Measurements from ENCODE around the gene CDC42EP5. TPM values are rescaled to one million over a fixed set of nuclear protein-coding genes. Genes with fewer than 3 reads are reported as not detected.

CDC42EP5 gene
- total RNA-seq, 2 donors from 2014 or later, result 102 to 193 TPM

DNA sequence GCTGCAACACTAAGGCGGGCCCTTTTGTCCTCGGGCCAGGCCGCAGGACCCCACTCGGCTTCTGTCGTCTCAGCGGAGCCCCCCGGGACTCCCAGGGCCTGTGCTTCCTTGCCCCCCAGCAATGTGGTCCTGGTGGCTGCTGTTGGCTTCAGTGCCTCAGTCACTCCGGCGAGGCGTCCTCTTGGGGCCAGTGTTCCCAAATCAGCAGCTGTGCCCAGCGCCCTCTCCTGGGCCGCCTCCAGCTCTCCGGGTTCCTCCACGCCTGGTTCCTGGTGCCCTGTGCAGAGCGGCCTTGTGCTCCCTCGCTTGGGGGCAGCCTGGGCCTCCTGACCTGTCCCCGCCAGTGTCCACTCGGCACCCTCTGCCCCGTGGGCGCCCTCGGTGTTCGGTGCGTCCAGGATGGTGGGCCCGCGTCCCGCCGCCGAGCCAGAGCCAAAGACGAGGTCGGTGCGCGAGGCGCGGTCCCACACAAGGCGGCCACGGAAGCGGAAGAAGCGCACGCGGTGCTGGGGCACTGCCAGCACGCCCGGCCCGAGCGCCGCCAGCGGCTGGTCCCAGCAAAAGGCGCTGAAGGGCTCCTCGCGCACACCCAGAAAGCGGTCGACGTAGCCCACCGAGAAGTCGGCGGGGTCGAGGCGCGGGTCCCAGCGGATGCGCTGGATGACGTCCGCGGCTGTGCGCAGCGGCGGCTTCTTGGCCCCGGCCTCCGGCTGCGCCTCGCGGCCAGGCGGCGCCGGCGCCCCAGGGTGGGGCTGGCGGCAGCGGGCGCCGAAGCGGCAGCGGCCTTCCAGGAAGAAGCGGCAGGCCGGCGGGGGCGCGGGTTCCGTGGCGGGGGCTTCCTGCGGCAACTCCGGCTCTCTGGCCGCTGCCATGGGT is 10.2 kb downstream of the CDC42EP5 start:
- Histone ChIP-seq H3K27ac (peak overlapping the region; percentile 97 to 98), H3K9me3 (no peaks in the 10 kb centered on the region), H3K4me3 (peak overlapping the region; percentile 50 to 83), H3K27me3 (replicated peaks; ENCODE audit: insufficient read depth) (no peaks in the 10 kb centered on the region), H3K36me3 (peaks cover 11 to 12% of the 10 kb centered on the region in 2 donors), H3K4me1 (replicated peaks) (peaks cover 6% of the 10 kb centered on the region)
- peak; percentile 55 for DNase-seq (ENCODE audit: low spot score)
- TF ChIP-seq POLR2AphosphoS5 (IDR thresholded peaks at IDR 0.05) (peak; percentile 47), POLR2A (IDR thresholded peaks at IDR 0.05) (peak; percentile 16), CTCF (IDR thresholded peaks at IDR 0.05) (peak in 2 of 4 experiments; percentile 15 to 27)
- intact Hi-C loops (cut with DNase I), result no loop called here
- 9% methylated on average over 38 of the region's 91 CpGs for WGBS

DNA sequence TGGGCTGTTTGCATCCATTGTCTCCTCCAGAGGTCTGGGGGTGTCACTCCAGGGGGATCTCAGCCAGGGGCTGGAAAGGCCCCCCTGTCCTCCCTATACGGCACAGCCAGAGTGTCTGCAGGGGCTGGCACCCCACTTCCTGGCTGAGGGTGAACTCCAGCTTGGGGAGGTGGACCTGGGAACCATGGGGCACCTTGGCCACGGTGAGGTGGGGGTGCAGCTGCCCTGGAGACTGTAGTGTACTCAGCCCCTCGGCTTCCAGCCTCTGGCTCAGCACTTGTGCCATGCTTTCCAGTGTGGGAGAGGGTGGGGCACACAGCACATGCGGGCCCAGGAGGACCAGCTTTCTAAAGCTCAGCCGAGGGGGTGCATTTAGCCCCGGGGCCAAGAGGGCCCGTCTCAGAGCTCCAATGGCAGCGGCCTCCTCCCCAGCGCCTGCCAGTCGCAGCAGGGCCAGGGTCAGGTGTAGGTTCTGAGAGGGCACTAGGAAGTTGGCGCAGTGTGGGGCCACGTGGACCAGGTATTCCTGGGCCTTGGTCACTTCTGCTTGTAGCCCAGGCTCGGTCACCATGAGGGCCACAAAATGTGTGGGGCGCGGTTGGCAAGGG is 10.9 kb downstream of the CDC42EP5 start:
- Histone ChIP-seq H3K27ac (peak overlapping the region; percentile 97 to 98), H3K9me3 (no peaks in the 10 kb centered on the region), H3K4me1 (replicated peaks) (peaks cover 6% of the 10 kb centered on the region), H3K27me3 (replicated peaks; ENCODE audit: insufficient read depth) (no peaks in the 10 kb centered on the region), H3K36me3 (peaks cover 16 to 18% of the 10 kb centered on the region in 2 donors), H3K4me3 (peak overlapping the region; percentile 50 to 83)
- intact Hi-C loops (cut with DNase I), result no loop called here
- TF ChIP-seq POLR2AphosphoS5 (IDR thresholded peaks at IDR 0.05) (no peak), CTCF (IDR thresholded peaks at IDR 0.05) (no peak), POLR2A (IDR thresholded peaks at IDR 0.05) (no peak)
- DNase-seq (ENCODE audit: low spot score), result no peak
- 76% methylated on average over 13 of the region's 15 CpGs for WGBS

DNA sequence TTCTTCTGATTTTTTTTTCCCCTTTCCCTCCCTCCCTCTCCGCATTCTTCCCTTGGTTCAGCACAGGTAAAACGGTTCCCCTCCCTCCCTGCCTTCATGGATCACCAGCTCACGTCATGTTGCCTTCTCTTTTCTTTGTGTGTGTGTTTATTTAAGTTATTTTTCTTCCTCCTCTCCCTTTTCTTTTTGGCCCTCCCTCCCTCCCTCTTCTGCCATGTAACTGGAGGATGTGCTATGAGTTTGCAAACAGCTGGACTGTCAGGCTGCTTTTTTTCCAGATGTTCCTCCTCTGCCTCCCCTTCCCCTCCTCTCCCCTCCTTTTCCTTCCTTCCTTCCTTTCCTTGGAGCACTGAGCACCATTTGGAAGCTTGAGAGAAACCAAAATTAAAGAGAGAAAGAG is 11.5 kb downstream of the CDC42EP5 start:
- intact Hi-C loops (cut with DNase I), result no loop called here
- DNase-seq (ENCODE audit: low spot score), result no peak
- WGBS, result 30% methylated on average over 3 of the region's 3 CpGs
- TF ChIP-seq POLR2AphosphoS5 (IDR thresholded peaks at IDR 0.05), result no peak
- no peak for TF ChIP-seq CTCF (IDR thresholded peaks at IDR 0.05)
- Histone ChIP-seq H3K36me3 (peaks cover 21 to 24% of the 10 kb centered on the region in 2 donors), H3K4me1 (replicated peaks) (peaks cover 6% of the 10 kb centered on the region), H3K9me3 (no peaks in the 10 kb centered on the region), H3K27ac (peak overlapping the region; percentile 97 to 98), H3K4me3 (peak overlapping the region in 1 of 2 donors; percentile 83), H3K27me3 (replicated peaks; ENCODE audit: insufficient read depth) (no peaks in the 10 kb centered on the region)

- Histone ChIP-seq H3K36me3 (peaks cover 25 to 28% of the 10 kb centered on the region in 2 donors), H3K4me1 (replicated peaks) (peaks cover 6% of the 10 kb centered on the region), H3K4me3 (no peak overlapping the region), H3K9me3 (no peaks in the 10 kb centered on the region), H3K27me3 (replicated peaks; ENCODE audit: insufficient read depth) (no peaks in the 10 kb centered on the region), H3K27ac (peak overlapping the region; percentile 97 to 98)
- TF ChIP-seq POLR2AphosphoS5 (IDR thresholded peaks at IDR 0.05) (no peak), CTCF (IDR thresholded peaks at IDR 0.05) (no peak), POLR2A (IDR thresholded peaks at IDR 0.05) (no peak)
- intact Hi-C loops (cut with DNase I), result no loop called here
- WGBS, result 69% methylated on average over 27 of the region's 27 CpGs
- no peak for DNase-seq (ENCODE audit: low spot score)
Measured at GRCh38 chr19:54461210-54461609, 11.9 kb downstream of the CDC42EP5 start.
